HK-2 (cell line): ENCODE data around the gene ZNRF2.

Experiments
- DNase-seq: peaks from one replicate; pipeline ENCODE4 v3.0.0-alpha.2; 2018; ENCODE audit not compliant: unreplicated experiment

The ZNRF2 gene

DNA sequence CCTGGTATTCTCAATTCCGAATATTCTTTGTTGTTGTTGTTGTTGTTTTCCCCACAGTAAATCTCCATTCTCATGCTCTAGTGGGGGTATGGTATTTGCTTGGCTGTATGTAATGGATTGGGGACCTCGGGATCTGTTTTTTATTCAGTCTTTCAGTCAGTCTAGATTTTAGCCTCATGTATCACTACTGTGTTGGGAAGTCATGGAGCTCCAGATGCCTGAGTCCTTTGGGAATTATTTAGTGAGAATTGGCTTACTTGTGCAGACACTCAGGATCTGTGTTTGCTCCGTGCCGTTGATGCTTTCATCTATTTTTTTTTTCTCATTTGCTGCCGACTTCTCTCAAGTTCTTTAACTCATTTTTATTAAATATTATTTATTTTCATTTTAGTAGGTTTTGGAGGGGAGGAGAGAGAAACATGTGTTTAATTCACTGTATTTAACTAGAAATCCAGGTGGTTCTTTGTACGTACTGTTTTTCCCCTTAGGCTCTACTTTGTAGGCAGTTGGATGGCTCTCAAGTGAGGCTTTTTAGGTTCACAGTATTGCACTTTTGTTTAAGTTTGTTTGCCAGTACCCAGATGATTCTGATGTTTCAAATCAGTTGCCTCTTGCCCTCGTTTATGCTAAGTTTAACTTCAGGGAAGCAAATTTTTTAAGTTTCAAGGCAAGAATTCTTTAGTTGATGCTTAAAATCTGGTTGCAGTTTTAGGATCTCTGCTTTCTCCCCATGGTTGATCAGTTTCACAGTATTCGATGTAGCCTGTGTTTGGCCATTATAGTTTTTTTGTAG, 36.9 kb downstream of the ZNRF2 start:
- no peak for DNase-seq

DNA sequence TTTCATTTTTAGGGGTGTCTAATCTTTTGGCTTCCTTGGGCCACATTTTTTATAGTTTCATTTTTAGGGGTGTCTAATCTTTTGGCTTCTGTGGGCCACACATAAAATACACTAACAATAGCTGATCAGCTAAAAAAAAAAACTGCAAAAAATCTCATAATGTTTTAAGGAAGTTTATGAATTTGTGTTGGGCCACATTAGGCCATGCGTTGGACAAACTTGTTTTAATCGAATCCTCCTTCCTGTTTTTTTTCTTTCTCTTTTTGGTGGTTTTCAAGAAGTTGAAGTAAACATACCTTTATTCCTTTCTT, 37.4 kb downstream of the ZNRF2 start:
- no peak for DNase-seq

DNA sequence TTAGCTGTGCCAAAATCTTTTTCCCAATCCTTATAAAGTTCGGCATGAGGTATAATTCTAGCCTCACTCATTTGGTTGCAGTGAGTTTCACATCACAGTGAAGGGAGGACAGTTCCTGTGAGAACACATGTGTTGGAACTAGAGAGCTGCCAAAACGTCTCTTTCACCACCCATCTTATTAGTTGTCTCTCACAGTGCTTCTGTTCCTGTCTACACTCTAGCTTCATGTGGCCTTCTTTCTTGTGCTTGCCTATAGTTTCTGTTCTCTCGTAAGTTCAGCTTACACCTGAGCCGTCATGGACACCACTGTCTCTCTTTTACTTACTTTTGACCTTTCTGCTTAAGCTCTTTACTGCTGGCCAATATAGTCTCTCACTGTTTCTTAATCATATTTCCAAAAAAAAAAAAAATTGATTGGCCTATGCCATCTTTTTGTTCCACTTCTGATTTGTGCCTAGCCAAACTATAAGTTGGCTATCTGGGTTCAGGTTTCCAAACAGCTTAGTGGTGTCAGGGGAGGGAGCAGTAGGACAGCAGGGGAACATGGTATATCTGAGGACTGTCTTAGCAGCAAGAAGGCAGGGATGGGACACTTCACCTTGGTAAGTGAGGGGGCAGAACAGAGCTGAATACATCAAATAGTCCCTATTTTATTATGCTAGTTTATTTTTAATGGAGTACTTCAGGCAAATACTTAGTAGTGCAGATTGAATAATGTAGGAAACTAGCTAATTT, 38.0 kb downstream of the ZNRF2 start:
- no peak for DNase-seq

DNA sequence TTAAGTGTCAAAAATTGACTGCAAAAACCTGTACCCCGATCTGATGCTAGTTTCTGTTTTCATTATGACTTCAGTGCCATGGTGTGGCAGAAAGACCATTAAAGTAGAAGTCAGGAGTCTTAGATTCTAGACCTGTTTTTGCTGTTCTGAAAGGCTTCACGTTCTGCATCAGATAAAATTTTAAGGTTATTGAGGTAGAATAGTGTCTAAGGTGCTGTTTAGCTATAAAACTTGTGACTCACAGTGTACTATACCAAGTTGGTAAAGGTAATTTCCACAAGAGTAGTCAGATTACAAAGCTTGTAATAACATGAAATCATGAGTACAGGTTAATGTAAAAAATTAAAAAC, 38.6 kb downstream of the ZNRF2 start:
- DNase-seq = no peak

DNA sequence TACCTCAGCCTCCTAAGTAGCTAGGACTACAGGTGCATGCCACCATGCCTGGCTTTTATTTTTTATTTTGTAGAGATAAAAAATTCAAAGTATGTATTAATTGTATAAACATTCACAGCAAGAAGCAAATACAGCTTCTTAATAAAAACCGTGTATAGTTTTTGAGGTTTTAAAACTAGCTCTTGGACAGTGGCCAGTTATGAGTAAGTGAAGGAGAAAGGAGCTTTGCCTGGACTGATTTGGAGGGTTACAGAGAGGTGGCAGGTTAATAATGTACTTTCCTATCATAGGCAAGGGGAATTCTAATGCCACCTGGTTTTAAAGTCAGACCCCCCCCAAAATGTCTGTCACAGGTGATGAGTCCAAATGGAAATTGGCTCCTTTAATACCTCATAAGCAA, 43.4 kb downstream of the ZNRF2 start:
- no peak for DNase-seq

DNA sequence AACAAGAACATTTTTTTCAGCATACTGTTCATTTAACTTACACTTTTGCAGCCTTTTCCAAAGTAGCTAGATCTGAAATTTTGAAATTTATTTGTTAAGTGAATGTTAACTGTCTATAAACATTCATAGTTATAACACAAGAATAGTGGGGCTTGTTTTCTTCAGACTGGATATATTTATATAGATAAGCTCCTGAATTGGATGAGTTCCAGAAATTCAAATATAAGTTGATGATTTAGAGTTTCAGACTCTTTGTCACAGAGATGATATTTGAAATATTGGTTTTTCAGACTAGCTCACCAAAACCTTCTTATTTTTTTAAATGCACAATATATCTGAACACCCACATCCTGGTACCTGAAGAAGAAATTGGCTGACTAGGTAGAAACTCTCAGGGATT, 44.0 kb downstream of the ZNRF2 start:
- DNase-seq = no peak

DNA sequence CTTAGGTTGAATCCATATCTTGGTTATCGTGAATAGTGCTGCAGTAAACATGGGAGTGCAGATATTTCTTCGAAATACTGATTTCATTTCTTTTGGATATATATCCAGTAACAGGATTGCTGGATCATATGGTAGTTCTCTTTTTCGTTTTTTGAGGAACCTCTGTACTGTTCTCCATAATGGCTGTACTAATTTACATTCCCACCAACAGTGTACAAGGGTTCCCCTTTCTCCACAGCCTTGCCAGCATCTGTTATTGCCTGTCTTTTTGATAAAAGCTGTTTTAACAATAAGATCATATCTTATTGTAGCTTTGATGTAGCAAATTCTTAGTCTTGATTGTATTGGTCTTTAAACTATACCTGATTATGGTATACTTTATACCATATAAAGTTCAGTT, 45.3 kb downstream of the ZNRF2 start:
- DNase-seq = no peak

DNA sequence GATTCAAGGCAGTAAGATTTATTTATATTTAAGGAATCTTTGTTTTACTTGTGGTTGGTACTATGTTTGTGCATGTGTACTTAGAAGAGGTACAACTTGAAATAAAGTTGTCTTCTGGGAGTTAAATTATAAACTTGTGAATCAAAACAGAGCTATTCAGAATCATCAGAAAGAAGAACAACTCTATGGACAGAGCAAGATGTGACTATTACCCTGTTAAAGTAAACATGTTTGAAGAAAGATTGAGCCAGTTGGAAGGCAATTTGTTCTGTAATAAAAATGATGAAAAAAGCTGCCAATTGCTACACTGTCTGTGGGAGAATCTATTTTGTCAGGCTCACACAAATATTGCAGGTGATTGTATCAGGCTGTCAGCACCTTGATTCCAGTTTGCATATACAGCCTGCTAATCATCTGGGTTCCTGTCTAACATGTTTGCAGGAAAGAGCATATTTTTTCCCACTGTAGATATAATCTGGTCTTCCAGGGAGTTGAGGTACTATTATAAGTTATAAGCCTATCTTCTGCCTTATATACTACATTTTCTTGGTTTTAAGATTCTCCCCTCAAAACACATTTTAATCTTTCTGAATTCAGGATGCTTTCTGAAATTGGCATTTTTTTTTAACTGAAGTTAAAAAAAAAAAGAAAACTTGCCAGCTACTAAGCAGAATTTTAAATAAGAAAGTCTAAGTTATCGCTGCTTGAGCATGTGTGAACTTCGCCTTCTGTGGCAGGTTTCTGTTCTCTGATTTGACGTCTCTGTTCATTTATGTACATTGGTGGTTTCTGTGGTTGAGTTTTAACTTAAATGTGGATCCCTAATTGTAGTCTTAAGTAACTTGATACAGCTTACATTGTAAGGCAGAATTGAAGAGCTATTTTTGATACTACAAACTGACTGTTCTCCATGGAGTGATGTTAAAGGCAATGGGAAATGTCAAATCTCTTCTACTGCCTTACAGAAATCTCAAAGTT, 46.0 kb downstream of the ZNRF2 start:
- no peak for DNase-seq

DNA sequence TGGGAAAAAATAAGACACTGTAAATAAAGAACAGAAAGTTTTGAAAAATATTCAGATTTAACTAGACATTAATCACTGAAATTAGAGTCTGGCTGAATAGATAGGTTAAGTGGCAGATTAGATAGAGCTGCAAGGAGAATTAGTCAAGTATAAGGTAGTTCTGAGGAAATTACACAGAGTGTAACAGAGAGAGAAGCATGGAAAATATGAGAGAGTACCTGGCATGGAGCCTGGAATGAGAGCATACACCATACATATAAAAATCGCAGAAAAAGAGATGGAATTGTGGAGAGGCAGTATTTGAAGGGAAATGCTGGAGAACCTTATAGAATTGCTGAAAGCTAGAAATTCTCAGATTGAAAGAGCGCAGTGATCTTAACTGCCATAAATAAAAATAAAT, 46.9 kb downstream of the ZNRF2 start:
- no peak for DNase-seq

DNA sequence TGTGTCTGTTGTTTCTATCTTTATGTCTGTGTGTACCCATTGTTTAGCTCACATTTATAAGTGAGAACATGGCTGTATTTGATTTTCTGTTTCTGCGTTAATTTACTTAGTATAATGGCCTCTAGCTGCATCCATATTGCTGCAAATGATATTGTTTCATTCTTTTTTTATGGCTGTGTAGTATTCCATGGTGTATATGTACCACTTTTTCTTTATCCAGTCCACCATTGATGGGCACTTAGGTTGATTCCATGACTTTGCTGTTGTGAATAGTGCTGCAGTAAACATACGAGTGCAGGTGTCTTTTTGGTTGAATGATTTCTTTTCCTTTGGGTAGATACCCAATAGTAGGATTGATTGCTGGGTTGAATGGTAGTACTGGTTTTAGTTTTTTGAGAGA, 48.2 kb downstream of the ZNRF2 start:
- DNase-seq = no peak

DNA sequence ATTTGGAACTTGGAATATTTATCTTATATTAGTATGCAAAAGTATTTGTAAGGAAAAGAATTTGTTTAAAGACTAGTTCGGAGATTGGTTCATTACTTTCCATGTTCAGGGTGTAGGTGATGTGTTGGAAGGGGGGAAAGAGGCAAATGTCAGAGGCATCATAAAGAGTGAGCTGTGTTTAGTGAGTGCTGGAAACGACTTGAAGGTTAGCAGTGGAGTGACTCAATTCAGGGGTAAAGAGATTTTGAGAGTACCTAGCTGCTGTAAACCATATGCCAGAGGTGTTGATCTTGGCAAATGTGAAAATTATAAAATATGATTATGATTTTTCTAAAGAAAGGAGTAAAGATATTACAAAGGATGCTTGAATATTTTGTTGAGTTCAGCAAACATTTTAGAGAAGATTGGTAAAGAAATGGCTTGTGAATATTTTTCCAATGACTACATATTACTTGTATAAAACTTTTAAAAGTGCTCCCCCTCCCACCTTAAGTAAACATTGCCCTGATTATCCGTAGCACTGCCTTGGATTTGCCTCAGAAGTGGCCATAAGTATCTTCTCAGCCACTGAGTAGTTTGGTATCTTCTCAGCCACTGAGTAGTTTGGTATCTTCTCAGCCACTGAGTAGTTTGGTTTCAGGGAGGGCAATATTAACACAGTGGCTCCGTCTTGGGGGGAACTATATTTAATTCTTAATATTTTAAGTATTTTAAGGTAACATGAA, 51.5 kb downstream of the ZNRF2 start:
- no peak for DNase-seq

DNA sequence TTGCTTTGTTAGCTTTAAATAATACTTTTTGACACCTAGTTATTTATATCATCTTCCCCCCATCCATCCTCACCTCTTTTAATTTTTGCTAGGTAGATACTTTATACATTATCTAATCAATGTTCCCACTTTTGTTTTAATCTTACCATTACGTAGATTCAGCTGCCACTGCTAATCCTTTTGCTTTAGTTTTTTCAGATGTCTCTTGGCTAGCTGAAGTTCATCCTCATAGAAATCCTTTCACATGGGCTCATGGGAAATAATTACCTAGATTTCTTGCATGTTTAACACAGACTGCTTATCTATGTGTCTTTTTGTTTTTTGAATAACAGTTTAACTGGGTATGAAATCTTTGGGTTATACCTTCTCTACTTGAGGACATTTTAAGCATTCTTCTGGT, 60.1 kb downstream of the ZNRF2 start:
- DNase-seq = no peak

DNA sequence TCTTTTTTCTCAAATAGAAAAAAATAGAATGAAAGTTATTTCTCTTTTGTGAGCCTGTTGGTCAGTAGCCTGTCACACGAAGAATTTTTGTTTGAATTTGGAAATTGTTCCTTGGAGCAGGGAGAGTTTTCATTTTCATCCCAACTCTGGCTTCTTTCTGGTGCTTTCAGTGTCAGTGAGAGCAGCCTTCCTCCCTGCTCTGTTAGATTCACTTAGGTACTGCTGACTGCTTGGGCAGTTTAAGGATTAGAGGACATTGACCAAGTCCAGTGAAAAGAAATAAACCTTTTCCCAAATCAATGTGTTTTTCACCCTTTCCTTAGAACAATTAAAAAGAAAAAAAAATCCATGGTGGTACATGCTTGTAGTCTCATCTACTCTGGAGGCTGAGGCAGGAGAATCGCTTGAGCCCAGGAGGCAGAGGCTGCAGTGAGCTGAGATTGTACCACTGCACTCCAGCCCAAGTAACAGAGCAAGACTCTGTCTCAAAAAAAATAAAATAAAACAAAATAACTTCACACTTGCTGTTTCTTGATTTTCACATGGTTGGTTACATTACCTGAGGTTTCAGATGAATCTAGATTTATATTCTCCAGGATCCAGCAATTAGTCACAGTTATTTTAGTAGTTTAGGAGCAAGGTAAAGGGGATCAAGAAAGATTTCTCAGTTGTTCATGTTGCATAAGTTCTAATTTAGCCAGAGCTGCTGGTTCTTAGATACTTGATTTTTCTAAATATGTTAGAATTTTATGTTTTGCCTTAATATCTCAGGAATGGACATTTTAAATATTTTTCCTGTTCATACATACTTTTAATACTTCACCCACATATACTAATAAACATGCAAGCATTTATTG, 63.1 kb downstream of the ZNRF2 start:
- no peak for DNase-seq

DNA sequence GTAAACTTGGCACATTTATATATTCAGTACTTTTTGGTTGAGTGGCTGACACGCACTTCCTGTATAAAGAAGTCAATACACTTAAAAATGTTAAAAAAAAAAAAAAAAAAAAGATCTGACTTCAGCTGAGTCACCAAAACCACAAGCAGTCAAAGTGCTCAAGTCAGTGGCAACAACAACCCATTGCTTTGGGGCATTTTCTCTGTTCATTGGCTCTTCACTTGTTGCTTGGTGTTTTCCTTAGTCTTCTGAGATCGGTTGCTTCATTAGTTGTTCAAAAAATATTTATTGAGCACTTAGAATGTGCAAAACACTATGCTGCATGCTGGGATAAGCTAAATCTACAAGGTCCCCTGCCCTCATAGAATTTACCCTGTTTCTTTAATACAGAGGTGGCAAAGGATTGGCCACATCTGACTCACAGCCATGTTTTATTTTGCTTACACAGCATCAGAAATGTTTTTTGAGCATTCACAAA, 63.7 kb downstream of the ZNRF2 start:
- DNase-seq = peak; percentile 38

DNA sequence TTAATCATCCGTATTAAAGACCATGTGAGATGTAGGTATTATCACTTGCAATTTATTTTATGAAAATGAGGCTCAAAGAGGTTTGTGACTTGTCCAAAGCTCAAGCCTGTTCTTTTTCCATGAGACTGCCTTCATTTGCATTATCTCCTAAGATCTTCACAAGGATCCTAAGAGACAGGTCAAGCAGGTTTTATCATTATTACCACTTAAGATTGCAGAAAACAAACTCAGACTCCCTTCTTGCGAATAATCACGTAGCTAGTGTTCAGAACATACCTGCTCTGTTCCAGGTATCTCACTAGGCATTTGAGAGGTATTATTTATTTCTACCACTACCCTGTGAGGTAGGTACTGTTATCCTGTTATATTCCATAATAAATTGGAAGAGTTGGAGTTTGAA, 64.8 kb downstream of the ZNRF2 start:
- no peak for DNase-seq

DNA sequence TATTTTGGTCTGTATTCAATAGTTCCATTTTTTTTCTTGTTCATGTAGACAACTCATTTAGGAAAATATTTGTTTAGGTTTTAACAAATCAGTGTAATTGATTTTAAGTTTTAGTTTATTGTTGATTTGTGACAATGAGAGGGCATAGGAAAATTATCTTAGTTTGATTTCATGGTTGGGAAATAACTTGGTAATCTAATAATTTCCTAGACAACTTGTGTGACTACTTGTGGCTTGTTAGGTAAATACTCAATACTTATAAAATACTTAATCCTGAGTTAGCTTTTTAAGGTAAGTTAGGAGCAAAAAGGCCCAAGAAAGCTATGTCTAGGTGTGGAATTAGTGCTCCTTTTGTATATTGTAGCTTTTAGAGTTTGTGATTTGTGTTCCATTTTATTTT, 65.4 kb downstream of the ZNRF2 start:
- DNase-seq = no peak

DNA sequence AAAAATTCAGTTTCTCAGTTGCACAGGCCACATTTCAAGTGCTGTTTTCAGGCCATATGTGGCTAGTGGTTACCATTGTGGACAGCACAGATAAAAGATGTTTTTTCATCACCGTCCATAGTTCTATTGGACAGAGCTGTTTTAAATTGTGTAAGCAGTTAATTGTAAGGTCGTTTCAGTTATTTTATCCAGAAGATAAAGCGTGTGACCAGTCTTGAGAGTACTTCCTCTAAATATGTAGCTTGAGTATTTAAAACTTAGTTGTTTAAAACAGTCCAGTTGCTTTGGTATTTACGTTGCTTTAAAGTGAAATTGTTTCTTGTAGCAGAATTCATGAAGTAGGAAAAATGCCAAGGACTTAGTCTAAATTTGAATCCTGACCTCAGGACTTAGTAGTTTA, 66.9 kb downstream of the ZNRF2 start:
- no peak for DNase-seq

DNA sequence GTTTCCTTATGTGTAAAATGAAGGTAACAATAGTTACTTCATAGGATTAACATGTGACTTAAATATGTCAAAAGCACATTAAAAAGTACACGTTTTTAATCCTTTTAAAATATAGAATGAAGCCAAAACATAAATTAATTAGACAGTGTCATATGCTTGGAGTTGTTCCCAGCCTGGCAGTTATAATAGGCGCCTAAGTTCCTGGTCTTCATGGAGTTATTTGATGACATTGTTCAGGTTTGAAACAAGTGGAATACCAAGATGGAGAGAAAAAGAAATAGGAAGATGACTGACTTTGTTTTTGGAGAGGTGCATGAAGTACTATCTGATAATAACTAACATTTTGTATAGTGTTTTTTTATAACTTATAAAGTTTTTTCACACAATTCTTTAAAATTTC, 67.3 kb downstream of the ZNRF2 start:
- no peak for DNase-seq

DNA sequence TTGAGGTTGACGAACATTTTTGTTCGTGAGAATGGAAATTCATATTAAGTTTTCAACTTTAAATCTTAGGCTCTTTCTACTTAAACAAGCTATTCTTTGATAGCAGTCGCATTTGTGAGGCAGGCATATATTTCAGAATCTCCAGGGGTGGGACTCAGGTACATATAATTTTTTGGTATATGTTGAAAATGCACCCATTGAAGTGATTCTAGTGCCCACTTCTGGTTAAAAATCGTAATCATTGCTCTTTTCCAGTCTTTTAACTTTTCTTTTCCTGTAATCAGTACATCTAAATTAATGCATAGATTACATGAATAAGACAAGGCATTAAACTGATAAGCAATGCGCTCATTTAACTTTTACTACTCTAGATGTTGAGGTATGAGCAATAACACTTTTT, 67.8 kb downstream of the ZNRF2 start:
- DNase-seq = no peak

DNA sequence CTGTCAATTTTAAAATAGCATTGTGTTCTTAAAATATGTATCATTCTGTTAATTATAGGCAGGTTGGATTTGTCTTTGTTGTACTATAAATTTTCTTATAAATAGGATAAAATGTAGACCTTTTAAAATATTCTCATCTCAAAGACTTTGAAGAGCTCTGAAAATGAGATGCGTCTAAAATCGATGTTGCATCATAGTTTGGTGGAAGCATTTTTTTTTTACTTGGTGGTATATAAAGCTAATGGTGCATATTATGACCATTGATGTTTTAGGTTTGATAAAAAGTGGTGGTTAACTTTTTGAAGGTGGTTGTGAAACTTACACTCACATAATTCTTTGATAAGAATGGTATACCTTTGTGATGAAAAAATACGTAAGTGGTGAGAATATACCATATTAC, 69.1 kb downstream of the ZNRF2 start:
- DNase-seq = no peak
